ENCODE results near the gene PARM1. TPM values are rescaled to one million over a fixed set of nuclear protein-coding genes. Genes with fewer than 3 reads are reported as not detected.

The PARM1 gene
- total and polyA plus RNA-seq, 2 experiments from 2014 or later: 4.9 to 10.4 TPM

GRCh38 chr4:75028196-75028854 lies 95.4 kb downstream of the PARM1 start (continued):
- TF ChIP-seq JUNB (IDR thresholded peaks at IDR 0.05; ENCODE audit: unreplicated experiment) (no peak), CREB1 (CRISPR knock-in tag; IDR thresholded peaks at IDR 0.05; ENCODE audit: low read depth) (no peak), CTCF (conservative IDR thresholded peaks at IDR 0.05; ENCODE audit: low read depth in 2 of 2) (no peak), NANOG (IDR thresholded peaks at IDR 0.05; ENCODE audit: borderline replicate concordance) (no peak), ZNF331 (CRISPR knock-in tag; IDR thresholded peaks at IDR 0.05; ENCODE audit: low read depth) (no peak), POLR2AphosphoS5 (IDR thresholded peaks at IDR 0.05; ENCODE audit: low read depth) (no peak), STAT1 (IDR thresholded peaks at IDR 0.05; ENCODE audit: unreplicated experiment) (no peak), ETS1 (IDR thresholded peaks at IDR 0.05) (no peak), ZNF114 (CRISPR knock-in tag; IDR thresholded peaks at IDR 0.05) (no peak)

- no peaks in the 10 kb centered on the region for H3K36me3 ChIP-seq (ENCODE audit: insufficient read depth)
- H3F3A ChIP-seq (replicated peaks; ENCODE audit: low read depth): no peaks in the 10 kb centered on the region
- no peaks in the 10 kb centered on the region for H4K20me1 ChIP-seq (replicated peaks; ENCODE audit: insufficient read depth)
- H3K27ac ChIP-seq (ENCODE audit: low read depth): no peak overlapping the region
- H3K27me3 ChIP-seq (ENCODE audit: insufficient read depth): no peaks in the 10 kb centered on the region
- H3K79me2 ChIP-seq (replicated peaks; ENCODE audit: insufficient read depth): no peaks in the 10 kb centered on the region
- H3K4me3 Mint-ChIP-seq: no peak overlapping the region
- peaks cover 4% of the 10 kb centered on the region for H3K4me1 Mint-ChIP-seq
- no peaks in the 10 kb centered on the region for H3K9me3 Mint-ChIP-seq
- no peaks in the 10 kb centered on the region for H3K36me3 Mint-ChIP-seq (ENCODE audit: low read depth)
- H3K4me1 ChIP-seq (ENCODE audit: insufficient read depth): no peaks in the 10 kb centered on the region
- H3K4me3 ChIP-seq: no peak overlapping the region
- DNase-seq (ENCODE audit: low spot score) (no peak), ATAC-seq (no peak)
- no peaks in the 10 kb centered on the region for H3K9me2 ChIP-seq (ENCODE audit: insufficient read depth)
- no peak overlapping the region for H3K4me2 ChIP-seq
- no peaks in the 10 kb centered on the region for H3K27me3 Mint-ChIP-seq (ENCODE audit: insufficient read depth, low read depth, poor library complexity)
- H2AFZ ChIP-seq: no peak overlapping the region
- no peak overlapping the region for H3K27ac Mint-ChIP-seq
- TF ChIP-seq JUNB (IDR thresholded peaks at IDR 0.05; ENCODE audit: unreplicated experiment) (no peak), ETS1 (IDR thresholded peaks at IDR 0.05) (no peak), ZNF331 (CRISPR knock-in tag; IDR thresholded peaks at IDR 0.05; ENCODE audit: low read depth) (no peak), ZNF462 (CRISPR knock-in tag; IDR thresholded peaks at IDR 0.05) (no peak), CREB1 (CRISPR knock-in tag; IDR thresholded peaks at IDR 0.05; ENCODE audit: low read depth) (no peak), POLR2AphosphoS5 (IDR thresholded peaks at IDR 0.05; ENCODE audit: low read depth) (no peak), ZNF114 (CRISPR knock-in tag; IDR thresholded peaks at IDR 0.05) (no peak), CTCF (conservative IDR thresholded peaks at IDR 0.05; ENCODE audit: low read depth in 2 of 2) (no peak), NANOG (IDR thresholded peaks at IDR 0.05; ENCODE audit: borderline replicate concordance) (no peak), STAT1 (IDR thresholded peaks at IDR 0.05; ENCODE audit: unreplicated experiment) (no peak)
Observed at GRCh38 chr4:75030028-75030427, 97.1 kb downstream of the PARM1 start.
